WERI-Rb-1 (cell line): Measurements from ENCODE around the gene DHX30.

ENCODE experiments used
- DNase-seq: peaks from one replicate; pipeline ENCODE4 v3.0.0-alpha.2; 2020
- H3K27ac ChIP-seq: fragments of 250-450 bp; sonication (Bioruptor Pico); 2 replicates; pipeline ENCODE4 v1.5.1; 2020; ENCODE audit warnings: mild to moderate bottlenecking, moderate library complexity
- H3K27me3 ChIP-seq: fragments of 250-450 bp; sonication (Bioruptor Pico); 2 replicates; pipeline ENCODE4 v1.5.1; 2021; ENCODE audit warnings: mild to moderate bottlenecking, low read depth, moderate library complexity; ENCODE audit not compliant: insufficient read depth, severe bottlenecking
- H3K36me3 ChIP-seq: fragments of 250-450 bp; sonication (Bioruptor Pico); 2 replicates; pipeline ENCODE4 v1.5.1; 2020; ENCODE audit warnings: mild to moderate bottlenecking, moderate library complexity
- H3K4me3 ChIP-seq: 2 replicates; pipeline ENCODE4 v1.5.1; 2011; ENCODE audit warnings: low read depth, mild to moderate bottlenecking, control low read depth, low read length
- H3K9me3 ChIP-seq: fragments of 250-450 bp; sonication (Bioruptor Pico); 2 replicates; pipeline ENCODE4 v1.5.1; 2021; ENCODE audit warnings: mild to moderate bottlenecking, moderate library complexity; ENCODE audit not compliant: severe bottlenecking
- TF ChIP-seq, protein P1 (sequence below): IDR thresholded peaks from 2 replicates; pipeline ENCODE4 v1.5.1; 2011; ENCODE audit warnings: low read depth, mild to moderate bottlenecking, control low read depth, inconsistent platforms, low read length

DHX30 gene

DNA sequence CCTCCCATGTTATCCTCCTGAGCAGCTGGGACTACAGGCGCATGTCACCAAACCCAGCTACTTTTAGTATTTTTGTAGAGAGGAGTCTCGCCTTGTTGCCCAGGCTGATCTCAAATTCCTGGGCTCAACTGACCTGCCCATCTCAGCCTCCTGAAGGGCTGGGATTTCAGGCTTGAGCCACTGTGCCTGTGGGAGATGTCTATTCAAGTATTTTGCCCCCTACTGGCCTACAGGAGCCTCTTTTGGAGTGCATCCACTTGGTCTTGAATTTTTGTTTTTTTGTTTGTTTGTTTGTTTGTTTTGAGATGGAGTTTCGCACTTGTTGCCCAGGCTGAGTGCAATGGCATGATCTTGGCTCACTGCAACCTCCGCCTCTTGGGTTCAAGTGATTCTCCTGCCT lies 3.2 kb upstream of the DHX30 start:
- no peak for DNase-seq
- Histone ChIP-seq H3K9me3 (no peaks in the 10 kb centered on the region), H3K4me3 (no peak overlapping the region), H3K27me3 (no peaks in the 10 kb centered on the region), H3K27ac (no peak overlapping the region), H3K36me3 (peaks cover 6% of the 10 kb centered on the region)
- TF ChIP-seq, protein P1, sequence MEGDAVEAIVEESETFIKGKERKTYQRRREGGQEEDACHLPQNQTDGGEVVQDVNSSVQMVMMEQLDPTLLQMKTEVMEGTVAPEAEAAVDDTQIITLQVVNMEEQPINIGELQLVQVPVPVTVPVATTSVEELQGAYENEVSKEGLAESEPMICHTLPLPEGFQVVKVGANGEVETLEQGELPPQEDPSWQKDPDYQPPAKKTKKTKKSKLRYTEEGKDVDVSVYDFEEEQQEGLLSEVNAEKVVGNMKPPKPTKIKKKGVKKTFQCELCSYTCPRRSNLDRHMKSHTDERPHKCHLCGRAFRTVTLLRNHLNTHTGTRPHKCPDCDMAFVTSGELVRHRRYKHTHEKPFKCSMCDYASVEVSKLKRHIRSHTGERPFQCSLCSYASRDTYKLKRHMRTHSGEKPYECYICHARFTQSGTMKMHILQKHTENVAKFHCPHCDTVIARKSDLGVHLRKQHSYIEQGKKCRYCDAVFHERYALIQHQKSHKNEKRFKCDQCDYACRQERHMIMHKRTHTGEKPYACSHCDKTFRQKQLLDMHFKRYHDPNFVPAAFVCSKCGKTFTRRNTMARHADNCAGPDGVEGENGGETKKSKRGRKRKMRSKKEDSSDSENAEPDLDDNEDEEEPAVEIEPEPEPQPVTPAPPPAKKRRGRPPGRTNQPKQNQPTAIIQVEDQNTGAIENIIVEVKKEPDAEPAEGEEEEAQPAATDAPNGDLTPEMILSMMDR, result peak; percentile 44

DNA sequence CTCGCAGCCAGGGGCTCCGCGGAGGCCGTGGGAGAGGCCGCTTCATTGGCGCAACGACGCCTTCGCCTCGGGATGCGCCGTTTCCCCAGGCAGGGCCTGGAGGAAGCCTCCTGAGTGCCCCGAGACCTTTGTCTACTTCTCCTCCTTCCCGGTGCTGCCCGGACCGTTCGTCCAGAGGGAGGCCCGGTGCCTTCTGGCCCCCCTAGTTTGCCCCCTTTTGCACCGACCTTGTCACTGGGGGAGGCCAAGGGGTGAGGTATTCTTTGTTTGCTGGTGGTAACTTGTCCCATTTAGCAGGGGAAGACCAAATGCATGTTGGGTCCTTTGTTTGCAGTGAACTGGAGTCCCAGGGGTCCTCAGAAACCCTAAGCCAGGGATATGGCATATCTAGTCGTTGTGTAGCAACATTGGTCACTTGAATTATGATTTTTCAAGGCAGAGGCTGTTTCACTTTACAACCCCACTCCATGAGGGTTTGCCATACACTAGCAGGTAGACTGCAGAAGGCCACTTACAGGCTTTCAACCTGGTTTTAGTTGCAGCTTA lies 615 bp downstream of the DHX30 start:
- no peak for DNase-seq
- H3K9me3 ChIP-seq, result no peaks in the 10 kb centered on the region
- H3K36me3 ChIP-seq, result peaks cover 32% of the 10 kb centered on the region
- peak overlapping the region; percentile 96 for H3K27ac ChIP-seq
- TF ChIP-seq, protein P1, result no peak
- peak overlapping the region; percentile 94 for H3K4me3 ChIP-seq
- H3K27me3 ChIP-seq, result no peaks in the 10 kb centered on the region

DNA sequence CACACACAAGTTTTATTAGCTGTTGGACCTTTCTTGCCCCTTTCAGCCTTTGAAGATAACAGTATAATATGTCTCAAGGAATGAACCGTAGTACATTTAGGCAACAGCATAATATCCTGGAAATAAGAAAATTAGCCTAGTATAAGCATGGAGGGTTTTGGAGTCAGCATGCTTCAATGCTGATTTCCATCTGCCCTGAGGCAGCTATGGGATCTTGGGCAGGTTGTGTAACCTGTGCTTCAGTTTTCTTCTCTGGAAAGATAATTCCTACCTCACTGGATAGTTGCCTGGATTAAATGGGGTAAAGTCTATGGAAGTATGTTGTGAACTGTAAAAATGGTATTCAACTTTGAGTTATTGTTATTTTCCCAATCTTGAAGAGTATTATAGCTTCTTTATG lies 1.6 kb downstream of the DHX30 start:
- no peak for DNase-seq
- Histone ChIP-seq H3K9me3 (no peaks in the 10 kb centered on the region), H3K4me3 (no peak overlapping the region), H3K27ac (no peak overlapping the region; the same call in 1 of the 2 replicates), H3K36me3 (peaks cover 39% of the 10 kb centered on the region), H3K27me3 (no peaks in the 10 kb centered on the region)
- TF ChIP-seq, protein P1, result no peak

DNA sequence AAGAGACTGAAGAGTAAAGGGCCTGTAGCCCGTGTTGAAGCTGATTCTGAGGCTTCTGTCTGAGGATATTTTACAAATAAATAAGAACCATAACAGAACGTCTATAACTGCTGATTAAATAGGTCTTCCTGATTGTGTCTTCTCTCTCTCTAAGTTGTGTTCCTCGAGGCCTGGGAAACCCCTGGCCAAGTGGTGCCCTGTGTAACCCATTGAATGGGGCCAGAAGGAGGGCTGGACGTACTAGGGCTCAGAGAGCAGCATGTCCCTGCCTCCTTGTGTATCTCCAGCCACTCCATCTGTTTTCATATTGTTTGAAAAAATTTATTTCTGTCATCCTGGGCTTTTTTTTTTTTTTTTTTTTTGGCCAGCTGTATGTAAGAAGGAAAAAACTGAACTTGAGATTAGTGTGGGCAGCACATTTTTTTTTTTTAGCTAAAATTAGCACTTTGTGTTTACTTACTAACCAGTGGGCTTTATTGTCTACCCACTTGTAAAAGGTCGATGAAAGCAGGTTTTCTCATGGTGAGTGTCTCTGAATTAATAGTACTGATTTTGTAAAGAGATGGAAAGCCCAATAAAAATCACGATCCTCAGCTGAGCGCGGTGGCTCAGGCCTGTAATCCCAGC lies 10.7 kb downstream of the DHX30 start:
- H3K27me3 ChIP-seq, result no peaks in the 10 kb centered on the region
- peaks cover 56% of the 10 kb centered on the region for H3K36me3 ChIP-seq
- DNase-seq, result no peak
- H3K9me3 ChIP-seq, result no peaks in the 10 kb centered on the region
- TF ChIP-seq, protein P1, result no peak
- no peak overlapping the region for H3K27ac ChIP-seq
- H3K4me3 ChIP-seq, result no peak overlapping the region

DNA sequence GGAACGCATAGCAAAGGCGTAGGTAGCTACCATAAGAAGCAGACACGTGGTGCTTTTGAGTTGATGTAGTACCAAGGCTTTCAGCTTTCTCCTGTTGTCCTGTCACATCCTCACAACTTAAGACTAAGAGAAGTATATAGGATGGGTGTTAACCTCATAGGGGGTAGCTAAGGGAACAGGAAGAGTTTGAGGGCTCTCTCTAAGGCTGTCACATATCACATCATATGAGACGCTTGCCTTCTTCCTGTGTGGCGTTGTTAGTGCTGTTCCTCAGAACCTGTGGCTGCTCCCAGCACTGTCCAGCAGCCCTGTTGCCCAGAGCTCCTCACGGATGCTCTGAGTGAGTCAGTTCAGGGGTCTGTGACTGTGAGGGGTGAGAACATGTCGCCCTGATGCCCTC lies 14.7 kb downstream of the DHX30 start:
- Histone ChIP-seq H3K9me3 (no peaks in the 10 kb centered on the region), H3K4me3 (no peak overlapping the region), H3K27ac (no peak overlapping the region), H3K27me3 (no peaks in the 10 kb centered on the region), H3K36me3 (peaks cover 44% of the 10 kb centered on the region)
- TF ChIP-seq, protein P1, result no peak
- no peak for DNase-seq
